GM23338 (cell line): ENCODE results near the gene ZNF439. TPM values are rescaled to one million over a fixed set of nuclear protein-coding genes. Genes with fewer than 3 reads are reported as not detected.

Experiments used
- ATAC-seq: fragments of 200-7000 bp; cut with Tn5 transposase; 3 replicates; pipeline ENCODE4 v1.9.1; 2020
- DNase-seq: peaks from one replicate; pipeline ENCODE4 v3.0.0-alpha.2; 2015; ENCODE audit warnings: low spot score
- H2AFZ ChIP-seq: fragments of 200-600 bp; sonication (generic); 2 replicates; pipeline ENCODE4 v1.8.0; 2016; ENCODE audit warnings: antibody characterized with exemption, mild to moderate bottlenecking, moderate library complexity
- H3F3A ChIP-seq: fragments of 200-600 bp; sonication (generic); replicated peaks from 2 replicates; pipeline ENCODE4 v1.8.0; 2017; ENCODE audit warnings: antibody characterized with exemption, mixed run types, low read depth
- H3K27ac ChIP-seq: fragments of 200-600 bp; sonication (generic); 2 replicates; pipeline ENCODE4 v1.6.1; 2016; ENCODE audit warnings: low read depth
- H3K27me3 ChIP-seq: fragments of 200-600 bp; sonication (generic); 2 replicates; pipeline ENCODE4 v1.8.0; 2016; ENCODE audit warnings: mild to moderate bottlenecking, mixed run types, moderate library complexity; ENCODE audit not compliant: insufficient read depth
- H3K36me3 ChIP-seq: fragments of 200-600 bp; sonication (generic); 2 replicates; pipeline ENCODE4 v1.8.0; 2016; ENCODE audit warnings: mild to moderate bottlenecking; ENCODE audit not compliant: insufficient read depth
- H3K4me1 ChIP-seq: fragments of 200-600 bp; sonication (generic); 2 replicates; pipeline ENCODE4 v1.8.0; 2016; ENCODE audit warnings: mild to moderate bottlenecking, moderate library complexity; ENCODE audit not compliant: insufficient read depth
- H3K4me2 ChIP-seq: fragments of 200-600 bp; sonication (generic); 2 replicates; pipeline ENCODE4 v1.7.1; 2017; ENCODE audit warnings: mixed run types
- H3K4me3 ChIP-seq: fragments of 200-600 bp; sonication (generic); 2 replicates; pipeline ENCODE4 v1.6.1; 2016; ENCODE audit warnings: mixed run types
- H3K79me2 ChIP-seq: fragments of 200-600 bp; sonication (generic); replicated peaks from 2 replicates; pipeline ENCODE4 v1.8.0; 2017; ENCODE audit warnings: mild to moderate bottlenecking; ENCODE audit not compliant: insufficient read depth
- H3K9me2 ChIP-seq: fragments of 200-600 bp; sonication (generic); 2 replicates; pipeline ENCODE4 v1.8.0; 2017; ENCODE audit not compliant: insufficient read depth
- H4K20me1 ChIP-seq: fragments of 200-600 bp; sonication (generic); replicated peaks from 2 replicates; pipeline ENCODE4 v1.8.0; 2017; ENCODE audit warnings: mild to moderate bottlenecking; ENCODE audit not compliant: insufficient read depth
- H3K27ac Mint-ChIP-seq: 2 replicates; pipeline ENCODE4 v1.8.0; 2020; ENCODE audit warnings: inconsistent platforms, mild to moderate bottlenecking, moderate library complexity, mixed read lengths
- H3K27me3 Mint-ChIP-seq: 3 replicates; pipeline ENCODE4 v1.8.0; 2022; ENCODE audit warnings: low read depth, mild to moderate bottlenecking, moderate library complexity, mixed read lengths, inconsistent platforms; ENCODE audit not compliant: insufficient read depth, poor library complexity
- H3K36me3 Mint-ChIP-seq: 3 replicates; pipeline ENCODE4 v1.8.0; 2021; ENCODE audit warnings: low read depth, mild to moderate bottlenecking, inconsistent platforms, moderate library complexity, mixed read lengths
- H3K4me1 Mint-ChIP-seq: 3 replicates; pipeline ENCODE4 v1.8.0; 2020; ENCODE audit warnings: mild to moderate bottlenecking, inconsistent platforms, mixed read lengths
- H3K4me3 Mint-ChIP-seq: 3 replicates; pipeline ENCODE4 v1.8.0; 2021; ENCODE audit warnings: moderate library complexity, mild to moderate bottlenecking, inconsistent platforms, mixed read lengths
- H3K9me3 Mint-ChIP-seq: 3 replicates; pipeline ENCODE4 v1.8.0; 2020; ENCODE audit warnings: moderate library complexity, mild to moderate bottlenecking, inconsistent platforms, mixed read lengths
- CTCF ChIP-seq, 2 experiments: fragments of 200-600 bp in 1 of 2; sonication (generic) in 1 of 2; conservative IDR thresholded peaks; 2 replicates each; pipeline versions ENCODE4 v1.5.1 to v1.6.1; 2016 to 2017; ENCODE audit warnings: antibody characterized with exemption in 2 of 2, low read depth in 2 of 2, mild to moderate bottlenecking in 2 of 2, moderate library complexity in 1 of 2
- ETS1 ChIP-seq: IDR thresholded peaks from 2 replicates; pipeline ENCODE4 v1.6.1; 2016; ENCODE audit warnings: antibody characterized with exemption
- JUNB ChIP-seq: IDR thresholded peaks from one replicate; pipeline ENCODE4 v1.6.1; 2016; ENCODE audit warnings: antibody characterized with exemption; ENCODE audit not compliant: unreplicated experiment
- POLR2AphosphoS5 ChIP-seq: IDR thresholded peaks from 2 replicates; pipeline ENCODE4 v1.6.1; 2016; ENCODE audit warnings: antibody characterized with exemption, low read depth
- ZNF114 ChIP-seq: fragments of 250-450 bp; sonication (Bioruptor Pico); IDR thresholded peaks from 2 replicates; pipeline ENCODE4 v1.5.0; 2020; ENCODE audit warnings: mild to moderate bottlenecking, moderate library complexity
- ZNF462 ChIP-seq: fragments of 250-450 bp; sonication (Bioruptor Pico); IDR thresholded peaks from 2 replicates; pipeline ENCODE4 v1.5.0; 2020; ENCODE audit warnings: mild to moderate bottlenecking, moderate library complexity
- long read RNA-seq: library from polyadenylated mRNA; unstranded; transcript quantifications from one replicate; pipeline ENCODE4 v2.0.0, GENCODE V29; 2020; ENCODE audit not compliant: unreplicated experiment
- polyA plus RNA-seq: library from polyadenylated mRNA; unstranded; fragments of >200 nt; fragmentation: Nextera tagmentation; extraction: Ambion mirVana; gene quantifications from 2 replicates; pipeline ENCODE4 v1.2.1, GENCODE V29; 2016
- total RNA-seq: library from RNA; depleted of rRNA; stranded (reverse); fragments of >200 nt; shearing (Covaris generic); gene quantifications from 2 replicates; pipeline ENCODE4 v1.2.3, GENCODE V29; 2014; rRNA removed

The ZNF439 gene
- total RNA-seq (6.6 and 11.7 TPM in 2 replicates), polyA plus RNA-seq (3.5 and 4.5 TPM in 2 replicates)
- long read RNA-seq, result 0 reads

- TF ChIP-seq POLR2AphosphoS5 (peak; percentile 88), ZNF114 (CRISPR knock-in tag) (no peak), CTCF (conservative IDR thresholded peaks at IDR 0.05; ENCODE audit: low read depth in 2 of 2) (no peak)
- peaks cover 93% of the 10 kb centered on the region for H3K9me3 Mint-ChIP-seq
- Histone ChIP-seq H2AFZ (peak within 1 kb of the TSS; percentile 98), H3K9me2 (no peaks in the 10 kb centered on the region), H3K4me2 (peak within 1 kb of the TSS; percentile 85), H3K27ac (no peak within 1 kb of the TSS; the same call in 1 of the 2 replicates), H4K20me1 (no peaks in the 10 kb centered on the region), H3K4me1 (no peaks in the 10 kb centered on the region), H3K4me3 (peak within 1 kb of the TSS; percentile 65), H3K27me3 (peaks cover 15% of the 10 kb centered on the region), H3K36me3 (no peaks in the 10 kb centered on the region), H3K79me2 (no peaks in the 10 kb centered on the region), H3F3A (no peaks in the 10 kb centered on the region)
- H3K27ac Mint-ChIP-seq, result no peak within 1 kb of the TSS
- H3K36me3 Mint-ChIP-seq, result peaks cover 17% of the 10 kb centered on the region
- no peak within 1 kb of the TSS for H3K4me3 Mint-ChIP-seq
- H3K4me1 Mint-ChIP-seq, result no peaks in the 10 kb centered on the region
- peaks cover 5% of the 10 kb centered on the region for H3K27me3 Mint-ChIP-seq
- DNase-seq (peak; percentile 97), ATAC-seq (no peak; the same call in 2 of the 3 replicates)
Observed at GRCh38 chr19:11848594-11849469, at the start of gene ZNF439. Gene ZNF439, plus strand, starts transcription at chr19:11848726. Its CDS starts 142 bp downstream, at chr19:11848868.

- Mint-ChIP-seq H3K27ac (no peak overlapping the region), H3K9me3 (peaks cover 89% of the 10 kb centered on the region), H3K36me3 (peaks cover 12% of the 10 kb centered on the region; the same call in 2 of the 3 replicates), H3K4me1 (no peaks in the 10 kb centered on the region), H3K4me3 (no peak overlapping the region), H3K27me3 (peaks cover 8% of the 10 kb centered on the region)
- no peaks in the 10 kb centered on the region for H3F3A ChIP-seq
- H3K4me1 ChIP-seq, result no peaks in the 10 kb centered on the region
- no peak overlapping the region for H3K4me2 ChIP-seq
- no peaks in the 10 kb centered on the region for H3K79me2 ChIP-seq
- no peak overlapping the region for H3K4me3 ChIP-seq
- H3K36me3 ChIP-seq, result peaks cover 5% of the 10 kb centered on the region; the same call in 1 of the 2 replicates
- ATAC-seq, result no peak
- no peak overlapping the region for H2AFZ ChIP-seq
- peaks cover 8% of the 10 kb centered on the region; the same call in 1 of the 2 replicates for H3K27me3 ChIP-seq
- no peaks in the 10 kb centered on the region for H3K9me2 ChIP-seq
- H3K27ac ChIP-seq, result no peak overlapping the region
- no peak for DNase-seq
- H4K20me1 ChIP-seq, result no peaks in the 10 kb centered on the region
- no peak for TF ChIP-seq CTCF (conservative IDR thresholded peaks at IDR 0.05; ENCODE audit: low read depth in 2 of 2)
- TF ChIP-seq JUNB, result no peak
- no peak for TF ChIP-seq ZNF462 (CRISPR knock-in tag)
- no peak for TF ChIP-seq POLR2AphosphoS5
- TF ChIP-seq ETS1, result no peak
Observed at GRCh38 chr19:11806354-11807098, 42.0 kb upstream of the ZNF439 start.
